ENCODE results near the gene SULT1A3. TPM values are rescaled to one million over a fixed set of nuclear protein-coding genes. Genes with fewer than 3 reads are reported as not detected.
"Not testable (repeated sequence)": the region's sequence is repeated elsewhere in the genome, so short reads cannot be mapped to it uniquely, and the experiment has no call there.

The SULT1A3 gene
- total RNA-seq (2014; rRNA removed; shearing (Covaris generic)) (2.8 and 11.2 TPM in 2 replicates), polyA plus RNA-seq (2016; fragmentation: Nextera tagmentation; extraction: Ambion mirVana) (17.4 and 19.5 TPM in 2 replicates)
- long read RNA-seq, partial matches to known transcripts = 0 of 4 reads
- long read RNA-seq, other reads (novel, unspliced or antisense) = 1 of 4 reads

DNA sequence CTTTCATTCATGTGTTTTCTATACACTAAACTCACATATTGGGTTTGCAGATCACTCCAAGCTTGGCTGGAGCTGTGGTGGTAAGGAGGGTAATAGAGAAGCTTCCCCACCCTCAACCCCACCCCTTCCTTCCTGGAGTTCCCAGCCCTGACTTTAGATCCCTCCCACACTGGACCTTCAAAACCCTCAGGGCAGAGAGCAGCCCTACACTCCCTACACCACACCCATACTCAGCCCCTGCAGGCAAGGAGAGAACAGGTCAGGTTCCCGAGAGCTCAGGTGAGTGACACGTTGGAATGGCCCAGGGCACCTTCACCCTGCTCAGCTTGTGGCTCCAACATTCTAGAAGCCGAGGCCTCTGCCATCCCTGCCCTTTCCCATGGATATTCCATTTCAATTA lies at the start of gene SULT1A3:
TSS of gene SULT1A3 (plus strand) at position 207 of the 400 bp plus-strand sequence. CDS start 1,474 bp downstream, outside the sequence.
- DNase-seq (ENCODE audit: low spot score); H3K9me2 ChIP-seq (ENCODE audit: insufficient read depth); H3K9me3 Mint-ChIP-seq; H2AFZ ChIP-seq; H3K27ac Mint-ChIP-seq; H3K4me1 ChIP-seq (ENCODE audit: insufficient read depth); H3K4me2 ChIP-seq; H3K4me3 ChIP-seq; H3K4me1 Mint-ChIP-seq; H3K27me3 Mint-ChIP-seq (ENCODE audit: insufficient read depth, low read depth, poor library complexity); H3K36me3 Mint-ChIP-seq (ENCODE audit: low read depth); H3K27ac ChIP-seq (ENCODE audit: low read depth); H3K79me2 ChIP-seq (replicated peaks; ENCODE audit: insufficient read depth); H3K4me3 Mint-ChIP-seq; H3F3A ChIP-seq (replicated peaks; ENCODE audit: low read depth); H4K20me1 ChIP-seq (replicated peaks; ENCODE audit: insufficient read depth); H3K27me3 ChIP-seq (ENCODE audit: insufficient read depth); H3K36me3 ChIP-seq (ENCODE audit: insufficient read depth): not testable (repeated sequence)
- ATAC-seq = peak; percentile 47

GRCh38 chr16:30151091-30151490 lies 48.0 kb upstream of the SULT1A3 start:
- Histone ChIP-seq H3K9me2 (ENCODE audit: insufficient read depth) (0 out of 2 replicates have a peak, but pooled peaks cover 5% of the 10 kb centered on the region), H3K36me3 (ENCODE audit: insufficient read depth) (no peaks in the 10 kb centered on the region), H2AFZ (no peak overlapping the region), H3F3A (replicated peaks; ENCODE audit: low read depth) (no peaks in the 10 kb centered on the region), H3K27me3 (ENCODE audit: insufficient read depth) (no peaks in the 10 kb centered on the region), H4K20me1 (replicated peaks; ENCODE audit: insufficient read depth) (no peaks in the 10 kb centered on the region), H3K4me3 (no peak overlapping the region), H3K4me2 (no peak overlapping the region), H3K79me2 (replicated peaks; ENCODE audit: insufficient read depth) (no peaks in the 10 kb centered on the region), H3K27ac (ENCODE audit: low read depth) (no peak overlapping the region), H3K4me1 (ENCODE audit: insufficient read depth) (no peaks in the 10 kb centered on the region)
- Mint-ChIP-seq H3K9me3 (peaks cover 17% of the 10 kb centered on the region; the same call in 2 of the 3 replicates), H3K27ac (no peak overlapping the region), H3K4me3 (no peak overlapping the region), H3K36me3 (ENCODE audit: low read depth) (no peaks in the 10 kb centered on the region), H3K27me3 (ENCODE audit: insufficient read depth, low read depth, poor library complexity) (peaks cover 11% of the 10 kb centered on the region), H3K4me1 (no peaks in the 10 kb centered on the region)
- no peak for ATAC-seq
- DNase-seq (ENCODE audit: low spot score) = no peak
- TF ChIP-seq ZNF114 (CRISPR knock-in tag; IDR thresholded peaks at IDR 0.05) = no peak
- TF ChIP-seq JUNB (IDR thresholded peaks at IDR 0.05; ENCODE audit: unreplicated experiment) = no peak
- no peak for TF ChIP-seq NANOG (IDR thresholded peaks at IDR 0.05; ENCODE audit: borderline replicate concordance)
- TF ChIP-seq ZNF462 (CRISPR knock-in tag; IDR thresholded peaks at IDR 0.05) = no peak
- TF ChIP-seq REST (IDR thresholded peaks at IDR 0.05; ENCODE audit: unreplicated experiment) = no peak
- TF ChIP-seq, protein P1, sequence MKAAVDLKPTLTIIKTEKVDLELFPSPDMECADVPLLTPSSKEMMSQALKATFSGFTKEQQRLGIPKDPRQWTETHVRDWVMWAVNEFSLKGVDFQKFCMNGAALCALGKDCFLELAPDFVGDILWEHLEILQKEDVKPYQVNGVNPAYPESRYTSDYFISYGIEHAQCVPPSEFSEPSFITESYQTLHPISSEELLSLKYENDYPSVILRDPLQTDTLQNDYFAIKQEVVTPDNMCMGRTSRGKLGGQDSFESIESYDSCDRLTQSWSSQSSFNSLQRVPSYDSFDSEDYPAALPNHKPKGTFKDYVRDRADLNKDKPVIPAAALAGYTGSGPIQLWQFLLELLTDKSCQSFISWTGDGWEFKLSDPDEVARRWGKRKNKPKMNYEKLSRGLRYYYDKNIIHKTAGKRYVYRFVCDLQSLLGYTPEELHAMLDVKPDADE (IDR thresholded peaks at IDR 0.05) = no peak
- no peak for TF ChIP-seq CREB1 (CRISPR knock-in tag; IDR thresholded peaks at IDR 0.05; ENCODE audit: low read depth)
